Activated CD8-positive, alpha-beta memory T cell treated with anti-CD3 and anti-CD28 coated beads, Interleukin-2, amount 50 U/mL, for 1 hour (primary cell): ENCODE data around the gene ADAMTS15.
"Not testable (repeated sequence)": the region's sequence is repeated elsewhere in the genome, so short reads cannot be mapped to it uniquely, and the experiment has no call there.

Experiments
- DNase-seq: peaks from one replicate; pipeline ENCODE4 v3.0.0-alpha.2; 2020; ENCODE audit errors: extremely low read depth

ADAMTS15 gene

DNA sequence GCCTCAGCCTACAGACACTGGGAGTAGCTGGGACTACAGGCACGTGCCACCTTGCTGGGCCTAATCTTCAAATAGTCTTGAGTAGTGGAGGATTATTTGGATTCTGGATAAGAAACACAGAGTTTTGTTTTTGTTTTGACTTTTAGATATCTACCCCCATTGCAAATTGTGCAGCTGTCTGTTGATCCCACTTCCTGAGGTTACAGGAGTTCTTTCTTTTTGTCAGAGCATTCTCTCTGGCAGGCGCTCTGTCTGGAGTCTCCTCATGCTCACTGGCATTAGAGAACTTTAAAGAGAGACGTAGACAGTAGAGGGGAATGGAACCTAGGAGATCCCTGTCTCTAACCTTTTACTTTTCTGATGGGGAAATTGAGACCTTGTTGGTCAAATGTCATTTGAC, 12.3 kb upstream of the ADAMTS15 start:
- DNase-seq, result no peak

DNA sequence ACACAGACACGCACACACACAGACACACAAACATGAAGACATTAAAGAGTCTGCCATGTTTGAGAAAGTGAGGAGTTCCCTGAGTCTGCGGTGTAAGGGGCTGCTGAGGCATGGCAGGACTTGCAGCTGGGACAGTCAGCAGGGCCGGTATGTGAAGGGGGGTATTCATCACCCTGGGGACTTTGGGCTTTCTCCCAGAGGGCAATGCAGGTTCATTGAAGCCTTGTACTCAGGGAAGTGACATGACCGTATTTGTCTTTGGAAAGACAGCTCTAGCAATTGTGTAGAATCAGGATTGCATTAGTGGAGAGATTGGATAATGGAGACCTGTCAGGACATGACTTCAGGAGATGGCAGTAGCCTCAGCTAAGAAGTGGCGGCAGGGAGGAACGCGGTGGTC, 10.6 kb upstream of the ADAMTS15 start:
- no peak for DNase-seq

DNA sequence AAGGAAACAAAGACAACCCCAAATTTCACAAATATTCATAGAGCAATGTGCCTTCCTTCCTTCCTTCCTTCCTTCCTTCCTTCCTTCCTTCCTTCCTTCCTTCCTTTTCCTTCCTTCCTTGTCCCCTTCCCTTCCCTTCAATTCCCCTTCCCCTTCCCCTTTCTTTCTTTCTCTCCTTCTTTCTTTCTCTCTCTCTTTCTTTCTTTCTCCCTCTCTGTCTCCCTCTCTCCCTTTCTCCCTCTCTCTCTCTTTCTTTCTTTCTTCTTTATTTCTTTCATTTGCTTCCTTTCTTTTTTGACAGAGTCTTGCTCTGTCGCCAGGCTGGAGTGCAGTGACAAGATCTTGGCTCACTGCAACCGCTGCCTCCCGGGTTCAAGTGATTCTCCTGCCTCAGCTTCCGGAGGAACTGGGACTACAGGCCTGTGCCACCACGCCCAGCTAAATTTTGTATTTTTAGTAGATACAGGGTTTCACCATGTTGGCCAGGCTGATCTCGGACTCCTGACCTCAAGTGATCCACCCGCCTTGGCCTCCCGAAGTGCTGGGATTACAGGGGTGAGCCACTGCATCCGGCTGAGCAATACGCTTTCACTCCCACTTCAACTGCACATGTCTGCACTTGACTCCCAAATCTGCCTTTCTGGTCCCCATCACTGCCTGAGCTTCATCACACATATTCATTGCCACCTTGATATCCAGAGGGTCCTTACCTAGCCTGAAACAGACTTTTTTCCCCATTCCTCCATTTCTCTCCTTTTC, 9.9 kb upstream of the ADAMTS15 start:
- DNase-seq, result not testable (repeated sequence)

DNA sequence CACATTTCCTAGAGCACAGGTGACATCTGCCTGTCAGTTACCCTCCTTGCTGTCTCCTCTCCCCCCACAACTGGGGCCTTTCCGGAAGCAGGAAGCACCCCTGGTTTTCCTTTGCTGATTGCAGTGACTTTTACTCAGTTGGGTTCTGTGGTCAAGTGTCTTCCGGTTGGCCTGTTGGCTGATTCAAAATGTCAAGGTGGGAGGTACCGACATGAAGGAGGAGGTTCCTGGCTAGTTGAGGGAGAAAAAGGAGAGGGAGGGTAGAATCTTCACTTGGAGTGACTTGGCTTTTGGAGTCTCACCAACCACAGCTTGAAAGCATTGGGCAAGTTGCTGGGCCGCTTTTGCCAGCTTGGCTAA, 9.3 kb upstream of the ADAMTS15 start:
- DNase-seq, result no peak

DNA sequence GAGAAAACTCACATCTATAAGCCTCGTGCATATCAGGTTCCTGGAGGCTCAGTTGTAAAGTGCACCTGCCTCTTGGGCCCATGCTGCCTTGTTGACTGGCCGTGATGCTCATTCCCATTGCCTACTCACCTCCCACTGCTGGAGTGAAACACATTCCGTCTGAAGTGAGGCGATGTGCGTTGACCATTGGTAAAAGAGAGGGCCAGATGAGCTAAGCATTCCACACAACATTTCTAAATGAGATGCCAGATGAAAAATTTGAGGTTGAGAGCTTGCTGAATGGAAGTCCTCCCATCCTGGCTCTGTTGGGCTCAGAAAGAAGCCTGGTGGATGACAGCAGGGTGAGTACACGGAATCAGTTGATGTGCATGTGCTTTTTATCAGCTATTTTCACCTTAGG, 8.6 kb upstream of the ADAMTS15 start:
- DNase-seq, result no peak

DNA sequence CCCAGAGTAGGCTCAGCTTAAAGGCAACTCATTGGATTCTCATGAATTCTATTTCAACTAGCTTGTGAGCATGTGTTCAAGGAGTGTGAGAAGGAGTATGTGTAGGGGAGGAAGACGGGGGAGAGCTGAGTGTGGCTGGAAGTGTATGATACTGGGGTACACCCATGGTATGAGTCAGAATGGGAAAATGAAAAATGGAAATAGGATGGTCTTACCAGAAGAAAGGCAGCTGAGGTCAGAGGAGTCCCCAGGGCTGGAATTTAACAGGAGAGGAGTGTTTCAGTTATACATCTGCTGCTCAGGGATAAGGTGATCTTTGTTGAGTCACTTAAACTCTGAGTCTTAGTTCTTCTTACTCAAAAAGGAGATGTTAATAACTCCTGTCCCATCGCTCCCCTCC, 6.7 kb upstream of the ADAMTS15 start:
- DNase-seq, result no peak

DNA sequence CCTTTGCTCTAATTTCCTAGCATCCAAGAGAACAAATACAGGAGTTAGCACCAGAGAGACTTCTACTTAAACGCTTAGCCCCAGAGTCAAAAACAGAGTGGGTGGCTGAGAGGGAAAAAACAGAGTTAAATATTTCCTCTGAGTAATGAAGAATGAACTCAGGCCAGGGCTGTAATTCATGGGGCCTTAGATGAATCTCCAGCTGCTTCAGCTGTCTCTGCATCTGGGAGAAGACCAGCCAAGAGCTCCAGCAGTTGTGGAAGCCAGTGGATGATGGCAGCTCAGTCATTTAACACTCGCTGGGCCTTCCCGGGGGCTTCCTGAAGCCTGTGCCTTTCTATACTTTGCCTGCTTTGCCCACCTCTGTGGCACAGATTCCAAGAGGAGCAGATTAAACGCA, 5.7 kb upstream of the ADAMTS15 start:
- no peak for DNase-seq

DNA sequence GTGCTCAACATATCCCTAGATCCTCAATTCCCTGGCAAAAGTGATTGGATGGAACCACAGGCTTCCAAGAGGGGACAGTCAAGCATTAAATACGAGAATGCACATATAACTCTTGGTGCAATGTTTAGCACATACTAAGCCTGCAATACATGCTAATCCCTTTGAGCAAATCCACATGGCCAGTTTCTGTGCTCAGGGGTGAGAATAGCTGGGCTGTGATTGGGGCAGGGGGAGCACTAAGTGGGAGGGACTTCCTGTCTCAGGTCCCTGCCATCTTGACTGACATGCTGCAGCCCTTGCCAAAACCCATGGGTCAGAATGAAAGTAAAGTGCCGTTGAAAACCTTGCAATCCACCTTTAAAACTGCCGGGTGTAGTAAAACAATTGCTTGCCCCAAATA, 2.7 kb upstream of the ADAMTS15 start:
- no peak for DNase-seq

DNA sequence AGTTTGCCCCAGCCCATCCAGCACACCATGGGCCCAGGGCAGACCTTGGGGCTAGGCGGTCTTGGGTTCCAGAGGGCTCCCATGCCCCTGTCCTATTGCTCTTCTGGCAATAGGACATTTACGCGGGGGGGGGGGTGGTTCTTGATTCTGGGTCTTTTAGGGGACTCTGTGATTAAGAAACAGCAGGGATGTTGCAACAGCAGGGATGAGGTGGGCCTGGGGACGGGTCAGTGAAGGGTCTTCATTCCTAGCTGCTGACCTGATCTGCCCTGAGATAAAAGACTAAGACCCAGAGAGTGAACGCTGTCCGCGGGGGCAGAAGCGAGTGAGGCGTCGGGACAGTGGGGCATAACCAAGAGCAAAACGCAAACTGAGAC, 418 bp upstream of the ADAMTS15 start:
- DNase-seq, result no peak

DNA sequence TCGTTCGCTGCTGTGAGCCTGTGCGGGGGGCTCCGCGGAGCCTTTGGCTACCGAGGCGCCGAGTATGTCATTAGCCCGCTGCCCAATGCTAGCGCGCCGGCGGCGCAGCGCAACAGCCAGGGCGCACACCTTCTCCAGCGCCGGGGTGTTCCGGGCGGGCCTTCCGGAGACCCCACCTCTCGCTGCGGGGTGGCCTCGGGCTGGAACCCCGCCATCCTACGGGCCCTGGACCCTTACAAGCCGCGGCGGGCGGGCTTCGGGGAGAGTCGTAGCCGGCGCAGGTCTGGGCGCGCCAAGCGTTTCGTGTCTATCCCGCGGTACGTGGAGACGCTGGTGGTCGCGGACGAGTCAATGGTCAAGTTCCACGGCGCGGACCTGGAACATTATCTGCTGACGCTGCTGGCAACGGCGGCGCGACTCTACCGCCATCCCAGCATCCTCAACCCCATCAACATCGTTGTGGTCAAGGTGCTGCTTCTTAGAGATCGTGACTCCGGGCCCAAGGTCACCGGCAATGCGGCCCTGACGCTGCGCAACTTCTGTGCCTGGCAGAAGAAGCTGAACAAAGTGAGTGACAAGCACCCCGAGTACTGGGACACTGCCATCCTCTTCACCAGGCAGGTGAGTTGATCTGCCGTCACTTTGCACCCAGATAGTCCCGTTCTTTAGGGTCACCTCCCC, 1.0 kb downstream of the ADAMTS15 start:
- no peak for DNase-seq

DNA sequence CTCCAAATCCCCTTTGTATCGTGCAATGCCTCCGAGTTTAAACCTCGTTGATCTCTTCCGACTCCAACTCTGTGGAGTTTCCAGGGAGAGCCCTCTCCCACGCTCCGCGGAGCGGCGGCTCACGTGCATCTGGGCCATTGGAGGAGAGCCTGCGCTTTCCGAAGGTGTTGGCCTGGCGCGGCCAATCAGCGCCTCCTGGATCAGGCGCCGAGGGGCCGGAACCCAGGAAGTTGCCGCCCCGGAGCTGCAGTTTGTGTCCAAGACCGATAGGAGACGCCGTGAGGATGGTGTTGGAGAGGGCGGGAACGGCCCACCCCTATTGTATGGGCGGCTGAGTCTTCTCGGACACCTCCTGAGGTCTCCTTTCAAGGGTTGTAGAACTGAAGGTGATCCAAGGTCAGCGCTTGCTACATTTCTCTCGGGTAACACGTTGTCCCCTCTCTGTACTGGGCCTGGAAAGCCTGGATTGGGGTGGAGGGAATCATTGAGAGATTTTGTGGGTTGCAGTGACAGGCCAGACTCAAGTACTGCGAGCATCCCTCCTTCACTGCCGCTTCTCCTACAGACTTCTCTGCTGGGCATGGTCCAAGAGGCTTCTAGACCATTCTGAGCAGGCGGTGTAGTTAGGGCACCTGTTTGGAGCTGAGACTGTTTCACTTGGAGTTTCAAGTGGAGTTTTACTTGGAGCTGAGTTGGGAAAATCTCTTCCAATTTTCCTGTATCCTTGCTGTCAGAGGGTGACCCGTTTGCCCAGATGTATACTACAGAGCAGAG, 1.7 kb downstream of the ADAMTS15 start:
- DNase-seq, result no peak

DNA sequence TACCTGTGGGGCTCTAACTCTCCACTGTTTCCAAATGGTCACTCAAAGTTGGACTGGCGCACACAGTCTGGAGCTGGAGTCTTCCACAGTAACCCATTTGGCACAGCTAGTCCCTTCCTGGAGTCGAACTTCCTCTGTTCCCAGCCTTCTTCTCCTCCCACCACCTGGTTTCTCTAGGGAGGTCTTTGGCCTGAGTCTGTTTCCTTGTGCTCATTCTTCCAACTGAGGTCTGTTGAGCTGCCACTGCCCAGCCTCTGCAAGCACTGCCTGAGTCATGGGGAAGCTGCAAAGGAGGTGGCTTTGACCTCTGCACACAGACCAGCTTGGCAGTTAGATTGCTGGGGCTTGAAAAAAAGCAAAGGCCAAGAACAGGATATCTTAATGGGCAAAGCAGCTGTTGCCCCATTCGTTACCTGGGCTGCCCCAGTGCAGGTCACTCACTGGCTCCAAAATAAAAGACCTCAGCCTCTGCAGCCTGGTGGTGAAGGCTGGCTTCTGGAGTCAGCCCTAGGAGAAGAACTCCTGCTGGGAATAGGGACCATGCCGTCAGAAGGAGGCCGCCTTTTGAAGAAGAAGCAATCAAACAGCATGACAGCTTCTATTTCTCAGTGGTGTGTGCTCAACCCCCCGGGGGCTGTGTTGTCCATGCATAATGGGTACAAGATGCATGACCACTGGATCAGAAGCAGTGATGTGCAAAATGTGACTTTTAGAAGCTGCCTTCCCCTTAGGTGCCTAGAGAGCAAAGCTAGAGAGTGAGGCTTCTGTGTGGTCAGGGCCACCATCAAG, 3.0 kb downstream of the ADAMTS15 start:
- DNase-seq, result no peak

DNA sequence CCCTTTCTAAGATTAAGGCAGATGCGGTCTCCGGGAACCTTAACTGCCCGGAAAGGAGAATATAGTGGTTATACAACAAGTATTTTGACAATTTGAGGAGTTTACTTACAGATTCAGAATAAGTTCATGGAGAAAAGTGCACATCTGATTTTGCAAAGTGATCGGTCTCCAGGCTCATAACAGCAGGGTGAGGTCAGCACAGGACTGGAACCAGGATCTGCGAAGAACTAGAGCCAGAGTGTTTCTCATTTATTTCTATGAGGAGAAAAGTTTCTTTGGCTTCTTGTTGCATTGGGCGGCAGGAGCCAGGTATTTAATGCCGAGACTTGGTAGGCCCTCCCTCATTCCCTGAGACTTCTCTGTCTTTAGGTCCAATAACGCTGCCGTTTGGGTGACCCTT, 3.7 kb downstream of the ADAMTS15 start:
- no peak for DNase-seq

DNA sequence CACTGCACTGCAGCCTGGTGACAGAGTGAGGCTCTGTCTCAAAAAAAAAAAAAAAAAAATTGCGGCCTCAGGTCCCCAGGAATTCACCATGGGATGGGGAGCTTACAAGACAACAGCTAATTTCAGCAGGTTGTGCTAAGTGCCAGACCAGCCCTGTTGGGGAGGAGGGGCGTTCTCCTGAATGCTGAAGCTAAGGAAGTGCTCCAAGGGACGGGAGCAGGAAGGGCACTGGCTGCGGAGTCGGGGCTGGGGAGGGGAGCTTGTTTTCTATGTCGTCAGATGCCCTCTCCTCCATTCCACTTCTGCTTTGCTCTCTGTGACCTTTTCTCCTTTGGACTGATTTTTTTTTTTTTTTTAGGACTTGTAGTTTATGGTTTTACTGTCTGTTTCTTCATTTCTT, 4.5 kb downstream of the ADAMTS15 start:
- no peak for DNase-seq

DNA sequence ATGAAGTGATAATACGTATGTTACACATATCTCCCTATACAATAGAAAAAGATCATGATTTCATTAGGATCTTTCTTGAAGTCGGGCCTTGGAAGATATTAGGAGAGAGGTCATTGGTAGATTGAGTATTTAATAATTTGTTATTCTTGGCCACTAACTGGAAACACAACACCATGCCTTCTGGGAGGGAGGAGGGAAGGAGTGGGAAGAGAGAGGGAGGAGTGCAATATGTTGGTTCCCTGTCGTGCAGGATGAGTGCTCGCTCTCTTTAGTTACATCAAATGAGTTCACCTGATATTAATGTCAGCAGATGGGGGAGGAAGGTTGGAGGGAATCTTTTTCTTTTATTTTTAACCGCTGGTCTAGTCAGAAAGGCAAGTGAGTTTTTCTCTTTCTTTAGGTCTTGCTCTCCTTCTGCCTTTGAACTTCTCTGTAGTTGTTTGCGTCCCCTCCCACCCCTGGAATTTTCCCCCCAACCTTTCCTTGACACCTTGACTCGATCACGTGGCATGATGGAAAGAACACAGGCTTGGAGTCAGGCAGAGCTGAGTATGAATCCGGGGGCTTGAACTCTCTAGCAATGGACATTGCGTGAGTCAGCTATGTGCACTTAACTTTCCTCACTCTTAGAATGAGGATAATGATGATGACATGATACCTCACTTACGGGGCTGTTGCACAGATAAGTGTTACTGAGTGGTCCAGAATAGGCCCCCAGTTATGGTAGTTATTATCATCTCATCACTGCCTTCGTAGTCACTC, 6.2 kb downstream of the ADAMTS15 start:
- no peak for DNase-seq

DNA sequence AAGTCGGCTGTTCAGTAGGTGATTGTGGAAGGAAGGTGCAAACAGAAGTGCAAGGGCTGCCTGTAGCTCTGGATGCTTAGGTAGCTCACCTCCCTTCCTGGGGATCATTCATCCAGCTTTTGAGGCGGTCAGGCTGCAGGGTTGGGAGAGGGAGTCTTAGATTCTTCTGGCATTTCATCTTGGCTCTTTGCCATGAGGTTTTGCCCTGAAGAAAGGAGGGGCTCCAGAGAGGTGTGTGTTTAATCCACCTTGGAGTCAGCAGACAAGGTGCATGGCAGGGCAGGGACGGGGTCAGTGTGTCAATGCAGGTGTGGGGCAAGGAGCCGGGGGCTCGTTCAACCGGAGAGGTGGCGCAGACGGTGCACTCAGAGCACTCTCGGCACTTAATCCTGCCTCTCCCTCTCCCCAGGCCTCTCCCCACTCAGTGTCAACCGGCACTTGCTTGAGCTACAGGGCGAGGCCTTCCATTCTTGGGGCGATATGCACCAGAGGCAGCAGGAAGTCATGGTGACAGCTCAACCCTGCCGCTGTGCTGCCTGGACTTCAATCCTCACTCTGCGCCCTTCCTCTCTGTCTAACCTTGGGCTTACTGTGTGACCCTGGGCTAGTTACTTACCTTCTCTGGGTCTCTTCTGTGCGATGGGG, 7.2 kb downstream of the ADAMTS15 start:
- DNase-seq, result no peak

DNA sequence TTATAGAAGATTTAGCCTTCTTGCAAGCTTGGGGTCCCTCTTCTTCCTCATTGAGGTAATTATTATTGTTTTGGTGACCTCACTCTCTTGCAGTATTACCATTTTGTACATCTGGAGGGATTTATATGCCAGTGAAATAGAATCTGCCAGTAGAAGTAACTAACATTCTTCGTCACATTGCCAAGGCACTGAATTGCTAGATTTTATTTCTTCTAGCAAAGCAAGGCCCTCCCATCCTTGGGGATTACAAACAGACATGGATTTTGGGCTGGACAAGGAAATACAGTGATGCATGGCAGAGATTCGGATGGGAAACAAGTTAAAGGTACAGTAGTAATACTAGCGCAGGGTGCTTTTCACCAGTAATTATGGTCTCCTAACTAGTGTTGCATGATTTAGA, 7.8 kb downstream of the ADAMTS15 start:
- DNase-seq, result no peak

DNA sequence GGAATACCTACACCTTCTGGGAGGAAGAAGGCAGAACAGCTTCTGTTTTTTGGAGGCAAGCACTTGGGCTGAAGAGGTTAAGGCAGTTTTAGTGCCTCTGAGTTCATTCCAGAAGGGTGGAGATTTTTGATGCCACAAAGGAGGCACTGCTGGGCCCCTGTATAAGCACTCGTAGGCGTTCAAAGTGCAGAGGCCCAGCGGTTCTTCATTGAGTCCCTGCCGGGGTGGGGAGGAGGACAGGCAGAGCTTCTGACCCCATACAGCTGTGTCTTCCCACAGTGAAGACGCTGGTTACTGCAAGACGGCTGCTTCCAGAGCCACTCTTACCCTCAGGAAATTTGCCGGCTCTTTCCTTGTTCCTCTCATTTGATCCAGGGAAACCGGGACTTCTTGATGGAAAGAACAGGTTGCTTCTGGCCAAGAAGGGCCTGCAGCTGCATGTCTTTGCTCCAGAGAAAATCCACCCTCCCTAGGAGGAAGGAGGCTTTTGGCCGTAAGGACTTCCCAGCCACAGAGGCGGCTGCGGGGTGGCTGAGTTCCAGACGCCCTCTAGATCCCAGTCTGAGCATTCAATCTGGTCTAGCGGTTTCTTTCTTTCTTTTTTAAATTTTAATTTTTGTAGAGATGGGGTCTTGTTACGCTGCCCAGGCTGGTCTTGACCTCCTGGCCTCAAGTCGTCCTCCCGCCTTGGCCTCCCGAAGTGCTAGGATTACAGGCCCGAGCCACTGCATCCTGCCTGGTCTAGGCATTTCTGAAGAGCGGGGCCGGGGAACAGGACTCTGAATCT, 9.4 kb downstream of the ADAMTS15 start:
- DNase-seq, result no peak

DNA sequence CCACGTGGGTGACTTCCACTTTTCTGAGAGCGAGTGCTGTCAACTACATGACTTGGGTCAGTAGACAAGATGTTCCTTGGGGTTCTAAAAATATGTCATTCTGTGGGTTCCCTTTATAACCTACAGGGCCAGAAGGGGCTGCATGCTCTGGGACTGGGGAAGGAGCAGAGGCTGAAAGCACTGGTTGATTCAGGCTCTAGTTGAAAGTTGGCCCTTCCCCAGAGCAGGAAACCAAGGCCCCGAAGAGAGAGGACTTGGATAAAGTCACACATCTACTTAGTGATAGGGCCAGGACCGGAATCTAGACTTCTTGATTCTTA, 9.9 kb downstream of the ADAMTS15 start:
- DNase-seq, result no peak

DNA sequence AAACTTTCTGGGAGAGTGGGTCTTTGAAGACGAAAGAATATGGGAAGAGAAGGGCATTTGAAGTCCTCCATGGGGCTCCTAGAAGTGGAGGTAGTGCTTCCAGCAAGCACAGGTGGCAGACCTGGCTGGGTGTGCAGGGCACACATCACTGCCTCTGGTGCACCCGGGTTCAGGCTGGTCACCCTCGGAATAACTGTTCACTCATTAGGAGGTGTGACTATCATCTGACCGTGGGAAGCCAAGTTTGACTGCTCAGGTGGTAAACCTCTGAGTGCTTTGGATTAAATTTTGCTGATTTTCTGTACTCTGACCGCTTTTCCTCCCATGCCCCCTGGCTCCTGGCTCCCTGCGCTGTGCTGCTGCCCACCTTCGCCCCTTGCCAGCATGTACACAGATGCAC, 11.1 kb downstream of the ADAMTS15 start:
- no peak for DNase-seq
